COLO829 (cell line): ENCODE measurements around the gene SCGB1C1.

Experiments
- DNase-seq: peaks from one replicate; pipeline ENCODE4 v3.0.0; 2012; ENCODE audit warnings: low spot score

Gene SCGB1C1

GRCh38 chr11:205221-206001 is 12.5 kb downstream of the SCGB1C1 start:
- DNase-seq: no peak

GRCh38 chr11:206002-206384 is 13.1 kb downstream of the SCGB1C1 start:
- no peak for DNase-seq

- DNase-seq: peak; percentile 31
These were observed 13.8 kb downstream of the SCGB1C1 start for GRCh38 chr11:206526-207207.

GRCh38 chr11:207208-207862 is 14.5 kb downstream of the SCGB1C1 start, which contains the start of the genes BET1L and RIC8A:
Gene BET1L (minus strand): TSS chr11:207399. CDS start chr11:207321, 78 bp downstream.
Gene RIC8A (plus strand): TSS chr11:207708. CDS start chr11:208855, 1,147 bp downstream.
- peak; percentile 98 for DNase-seq

GRCh38 chr11:207863-208180 is 14.9 kb downstream of the SCGB1C1 start:
- peak; percentile 19 for DNase-seq

- DNase-seq: peak; percentile 30
These were observed 15.5 kb downstream of the SCGB1C1 start for GRCh38 chr11:208181-208916.

- DNase-seq: no peak
These were observed 16.0 kb downstream of the SCGB1C1 start for GRCh38 chr11:208917-209260.

GRCh38 chr11:209275-210121 is 16.6 kb downstream of the SCGB1C1 start:
- DNase-seq: no peak

GRCh38 chr11:210122-210802 is 17.4 kb downstream of the SCGB1C1 start:
- no peak for DNase-seq

GRCh38 chr11:210803-211180 is 17.9 kb downstream of the SCGB1C1 start:
- no peak for DNase-seq

- DNase-seq: no peak
These were observed 18.4 kb downstream of the SCGB1C1 start for GRCh38 chr11:211295-211694.

GRCh38 chr11:211741-212140 is 18.9 kb downstream of the SCGB1C1 start:
- no peak for DNase-seq

- no peak for DNase-seq
These were observed 19.5 kb downstream of the SCGB1C1 start for GRCh38 chr11:212150-213100.

- no peak for DNase-seq
These were observed 20.2 kb downstream of the SCGB1C1 start for GRCh38 chr11:213111-213510.

- DNase-seq: no peak
These were observed 21.2 kb downstream of the SCGB1C1 start for GRCh38 chr11:214083-214482.

GRCh38 chr11:215581-216037 is 22.7 kb downstream of the SCGB1C1 start:
- DNase-seq: no peak

GRCh38 chr11:216081-216974 is 23.4 kb downstream of the SCGB1C1 start:
- DNase-seq: no peak

- no peak for DNase-seq
These were observed 24.8 kb downstream of the SCGB1C1 start for GRCh38 chr11:217704-218103.
